HepG2 (cell line): Measurements from ENCODE around the gene BLOC1S2. TPM values are rescaled to one million over a fixed set of nuclear protein-coding genes. Genes with fewer than 3 reads are reported as not detected.

ENCODE experiments used
- ATAC-seq: fragments of 200-7000 bp; cut with Tn5 transposase; 3 replicates; pipeline ENCODE4 v1.9.1; 2020; ENCODE audit warnings: mild to moderate bottlenecking, moderate library complexity
- BruUV-seq: library from RNA; stranded (reverse); fragments of 400-500 nt; replicated peaks from 2 replicates; lab custom pipeline; 2021; lab: Mats Ljungman, UMichigan
- CTCF ChIA-PET: fragments of 300-600 bp; formaldehyde crosslinking; extraction: SDS; loops from one replicate; lab custom pipeline; 2021; ENCODE audit warnings: low total read pairs, inconsistent platforms, low intra/inter-chr PET ratio; lab: Yijun Ruan, JAX
- POLR2A ChIA-PET: fragments of 350-600 bp; sonication (Branson Sonifier 250); formaldehyde crosslinking; loops from one replicate; lab custom pipeline; 2020; ENCODE audit warnings: antibody characterized with exemption, inconsistent platforms; lab: Yijun Ruan, JAX
- DNase-seq: peaks from one replicate; pipeline ENCODE4 v3.0.0-alpha.2; 2015; ENCODE audit warnings: low spot score
- FAIRE-seq: peaks from 3 replicates; lab custom pipeline; 2011; peaks lifted over from hg19 to GRCh38; lab: Jason Lieb, UNC
- H2AFZ ChIP-seq: one replicate; pipeline ENCODE4 v1.6.1; 2011; ENCODE audit warnings: low read length, inconsistent platforms
- H3K27ac ChIP-seq: fragments of 300-600 bp; 3 replicates; pipeline ENCODE4 v1.8.0; 2011; ENCODE audit warnings: mixed run types, mild to moderate bottlenecking, mixed read lengths, low read length, inconsistent platforms; ENCODE audit not compliant: insufficient read depth; ENCODE audit errors: extremely low read length
- H3K27me3 ChIP-seq, 2 experiments: fragments of 200-600 bp in 1 of 2; 2 replicates in 1 of 2; 3 replicates in 1 of 2; pipeline versions ENCODE4 v1.6.0 to v1.8.0; 2011; ENCODE audit warnings: low read length in 2 of 2, mild to moderate bottlenecking in 2 of 2, moderate library complexity in 2 of 2, inconsistent platforms in 1 of 2; ENCODE audit not compliant: insufficient read depth in 2 of 2, control insufficient read depth in 1 of 2
- H3K36me3 ChIP-seq, 2 experiments: fragments of 200-600 bp in 1 of 2; replicated peaks in 1 of 2; 2 replicates in 1 of 2; 3 replicates in 1 of 2; pipeline versions ENCODE4 v1.5.1 to v1.8.0; 2011; ENCODE audit warnings: low read length in 2 of 2, inconsistent platforms in 1 of 2; ENCODE audit not compliant: insufficient read depth in 2 of 2, control insufficient read depth in 1 of 2
- H3K4me1 ChIP-seq: 2 replicates; pipeline ENCODE4 v1.5.1; 2012; ENCODE audit warnings: low read length, inconsistent platforms; ENCODE audit not compliant: insufficient read depth
- H3K4me2 ChIP-seq: 2 replicates; pipeline ENCODE4 v1.6.0; 2011; ENCODE audit warnings: low read depth, low read length, inconsistent platforms
- H3K4me3 ChIP-seq, 3 experiments: fragments of 200-600 bp in 1 of 3; sonication (generic), shearing (Covaris generic) in 1 of 3; replicated peaks in 1 of 3; 2 replicates each; pipeline ENCODE4 v1.5.1; 2011 to 2016; ENCODE audit warnings: low read length in 3 of 3, inconsistent platforms in 2 of 3, low read depth in 2 of 3, mild to moderate bottlenecking in 2 of 3, control low read depth in 1 of 3, mixed read lengths in 1 of 3; ENCODE audit not compliant: insufficient read depth in 1 of 3
- H3K79me2 ChIP-seq: one replicate; pipeline ENCODE4 v1.6.1; 2011; ENCODE audit warnings: low read length, inconsistent platforms; ENCODE audit not compliant: insufficient read depth
- H3K9ac ChIP-seq: 2 replicates; pipeline ENCODE4 v1.6.0; 2011; ENCODE audit warnings: mild to moderate bottlenecking, low read depth, low read length, inconsistent platforms; ENCODE audit not compliant: insufficient read depth
- H3K9me3 ChIP-seq: 2 replicates; pipeline ENCODE4 v1.5.1; 2012; ENCODE audit warnings: mild to moderate bottlenecking, low read length
- H4K20me1 ChIP-seq: 2 replicates; pipeline ENCODE4 v1.6.0; 2011; ENCODE audit warnings: inconsistent platforms, mild to moderate bottlenecking, low read length, moderate library complexity; ENCODE audit not compliant: insufficient read depth
- E2F5 ChIP-seq: sonication (generic); formaldehyde crosslinking; conservative IDR thresholded peaks from 2 replicates; pipeline ENCODE4 v1.4.0; 2020; ENCODE audit warnings: missing genetic modification reagents
- FOXK1 ChIP-seq: sonication (generic); formaldehyde crosslinking; IDR thresholded peaks from 2 replicates; pipeline ENCODE4 v1.4.0; 2020; ENCODE audit warnings: low read depth, missing genetic modification reagents, borderline replicate concordance
- HOXA5 ChIP-seq: sonication (generic); formaldehyde crosslinking; IDR thresholded peaks from 2 replicates; pipeline ENCODE4 v1.4.0; 2020; ENCODE audit warnings: missing genetic modification reagents
- KLF11 ChIP-seq: IDR thresholded peaks from 2 replicates; pipeline ENCODE4 v1.6.1; 2016; ENCODE audit warnings: missing compliant biosample characterization
- MXD4 ChIP-seq: IDR thresholded peaks from 2 replicates; pipeline ENCODE4 v1.6.1; 2016; ENCODE audit warnings: mild to moderate bottlenecking, missing biosample characterization, missing genetic modification reagents
- NCOA5 ChIP-seq: sonication (generic); formaldehyde crosslinking; IDR thresholded peaks from 2 replicates; pipeline ENCODE4 v1.4.0; 2020; ENCODE audit warnings: missing genetic modification reagents
- REPIN1 ChIP-seq: sonication (generic); formaldehyde crosslinking; IDR thresholded peaks from 2 replicates; pipeline ENCODE4 v1.8.0; 2022; ENCODE audit warnings: missing genetic modification reagents, low read depth, mild to moderate bottlenecking, borderline replicate concordance
- RERE ChIP-seq: IDR thresholded peaks from 2 replicates; pipeline ENCODE4 v1.6.1; 2016; ENCODE audit warnings: low read depth, missing genetic modification reagents, missing compliant biosample characterization
- ZFY ChIP-seq: sonication (generic); formaldehyde crosslinking; IDR thresholded peaks from 2 replicates; pipeline ENCODE4 v1.4.0; 2020; ENCODE audit warnings: missing genetic modification reagents
- ZNF670 ChIP-seq: sonication (generic); formaldehyde crosslinking; IDR thresholded peaks from 2 replicates; pipeline ENCODE4 v1.8.0; 2022; ENCODE audit warnings: mild to moderate bottlenecking, missing genetic modification reagents, borderline replicate concordance
- WGBS: methylation state at CpG from one replicate; pipeline ENCODE4 v1.1.6; 2017; ENCODE audit warnings: low lambda C conversion rate; 5-methylcytosine and 5-hydroxymethylcytosine counted together
- in situ Hi-C: cut with HindIII; loops from 2 replicates; pipeline ENCODE4 v1.10.0; 2017; ENCODE audit warnings: low pct_unique_long_range_greater_than_20kb; ENCODE audit not compliant: extremely low pct_ligation_motif_present
- intact Hi-C: fragments of 100-400 bp; cut with micrococcal nuclease; formaldehyde crosslinking; loops from one replicate; pipeline ENCODE4 v1.10.0; 2022; ENCODE audit not compliant: unreplicated experiment
- polyA plus RNA-seq, 8 experiments: library from polyadenylated mRNA; depleted of rRNA in 3 of 8; stranded (reverse) in 7 of 8; unstranded in 1 of 8; fragments of >200 nt; fragmentation: Illumina TruSeq in 4 of 8; extraction: Trizol in 4 of 8; gene quantifications; 2 replicates each; pipeline versions ENCODE4 v1.2.1 to v1.2.3, GENCODE V29; 2011 to 2016; ENCODE audit warnings: low read depth in 4 of 8, missing spikeins in 1 of 8, mixed read lengths in 1 of 8; ENCODE audit not compliant: insufficient read depth in 1 of 8
- total RNA-seq, 5 experiments: library from RNA; depleted of rRNA; stranded (reverse); fragments of >200 nt; fragmentation: Illumina TruSeq; extraction: Trizol; gene quantifications; 2 replicates each; pipeline ENCODE4 v1.2.3, GENCODE V29; 2016; ENCODE audit warnings: low read depth in 1 of 5

BLOC1S2 gene
- total and polyA plus RNA-seq, 2 of the 13 experiments (the other 11 are each of a cell fraction or from before 2014, with no cell fraction given), result 22.3 to 64.4 TPM

DNA sequence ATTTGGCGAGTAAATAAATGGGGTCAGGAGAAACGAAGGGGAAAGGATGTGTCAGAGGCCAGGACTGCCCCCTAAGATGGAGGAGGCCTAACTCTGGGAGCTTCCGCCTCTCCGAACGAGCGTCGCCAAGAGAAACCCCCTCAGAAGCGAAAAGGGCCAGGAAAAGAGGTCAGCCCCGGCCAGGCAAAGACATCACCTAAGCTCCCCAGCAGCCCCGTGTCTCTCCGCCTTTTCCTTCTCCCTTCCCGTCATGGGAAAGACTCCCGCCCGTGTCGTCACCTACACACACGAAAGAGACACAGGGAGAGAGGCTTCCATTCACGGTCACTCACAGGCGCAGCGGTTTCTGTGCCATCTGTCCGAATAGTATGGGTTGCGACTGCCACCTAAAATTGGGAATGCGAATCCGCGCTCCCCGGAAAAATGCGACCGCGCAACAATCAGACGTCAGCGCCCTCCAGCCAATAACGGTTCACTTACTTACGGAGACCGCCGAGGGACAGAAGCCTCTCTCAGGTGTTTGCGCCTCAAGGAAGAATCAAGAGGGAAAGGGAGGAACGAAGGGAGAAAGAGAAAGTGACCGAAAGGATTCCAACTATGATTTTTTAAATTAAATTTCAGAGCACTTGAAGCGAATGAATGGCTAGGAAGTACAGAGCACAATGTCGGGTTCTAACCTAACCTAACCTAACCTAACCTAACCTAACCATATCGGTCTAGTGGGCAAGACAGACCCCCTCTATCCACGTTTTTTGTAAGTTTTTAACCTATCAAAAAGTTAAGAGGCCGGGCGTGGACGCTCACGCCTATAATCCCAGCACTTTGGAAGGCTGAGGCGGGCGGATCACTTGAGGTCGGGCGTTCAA is 19.0 kb downstream of the BLOC1S2 start, which contains the start of gene CWF19L1 (continued):
- TF ChIP-seq RERE (CRISPR knock-in tag), result no peak

- Histone ChIP-seq H3K36me3 (no peaks in the 10 kb centered on the region; a peak in 1 of 5 replicates), H3K4me1 (peaks cover 39% of the 10 kb centered on the region), H3K27ac (no peak overlapping the region), H3K27me3 (no peaks in the 10 kb centered on the region; a peak in 1 of 5 replicates), H3K4me2 (peak overlapping the region; percentile 76), H3K79me2 (peaks cover 18% of the 10 kb centered on the region), H3K9ac (peak overlapping the region; percentile 93; the same call in 1 of the 2 replicates), H3K4me3 (peak overlapping the region; percentile 79 to 100 (median 98)), H3K9me3 (no peaks in the 10 kb centered on the region), H4K20me1 (no peaks in the 10 kb centered on the region), H2AFZ (no peak overlapping the region)
- BruUV-seq, result no TSS peak
- no peak for ATAC-seq
- no peak for FAIRE-seq
- WGBS, result 91% methylated on average over 15 of the region's 15 CpGs
- ChIA-PET CTCF (no interaction called here), POLR2A (no interaction called here)
- intact Hi-C loops (no loop called here), in situ Hi-C loops (no loop called here)
- no peak for DNase-seq
- TF ChIP-seq REPIN1, result no peak
- no peak for TF ChIP-seq NCOA5 (CRISPR knock-in tag)
- no peak for TF ChIP-seq KLF11 (CRISPR knock-in tag)
- TF ChIP-seq FOXK1 (CRISPR knock-in tag), result no peak
- no peak for TF ChIP-seq MXD4
- no peak for TF ChIP-seq E2F5
- no peak for TF ChIP-seq HOXA5 (CRISPR knock-in tag)
- TF ChIP-seq ZNF670 (CRISPR knock-in tag), result no peak
- TF ChIP-seq ZFY (CRISPR knock-in tag), result no peak
These were observed 20.5 kb downstream of the BLOC1S2 start for GRCh38 chr10:100265821-100266485.
